IMR-90 (cell line): Measurements from ENCODE around the gene CEP78. TPM values are rescaled to one million over a fixed set of nuclear protein-coding genes. Genes with fewer than 3 reads are reported as not detected.

Source experiments
- ATAC-seq: fragments of 200-7000 bp; cut with Tn5 transposase; 2 replicates; pipeline ENCODE4 v1.9.1; 2020; ENCODE audit warnings: low read depth, mild to moderate bottlenecking, moderate library complexity
- BruUV-seq: library from RNA; stranded (reverse); fragments of 400-500 nt; replicated peaks from 2 replicates; lab custom pipeline; 2021; lab: Mats Ljungman, UMichigan
- CTCF ChIA-PET: fragments of 300-600 bp; formaldehyde crosslinking; extraction: SDS; loops from one replicate; lab custom pipeline; 2021; ENCODE audit warnings: antibody characterized with exemption; lab: Yijun Ruan, JAX
- POLR2A ChIA-PET: fragments of 300-600 bp; sonication (Branson Sonifier 250); formaldehyde crosslinking; loops from one replicate; lab custom pipeline; 2022; ENCODE audit warnings: antibody characterized with exemption; ENCODE audit not compliant: unreplicated experiment; lab: Charles Lee
- DNase-seq: peaks from one replicate; pipeline ENCODE4 v3.0.0; 2013
- H2AFZ ChIP-seq: replicated peaks from 2 replicates; pipeline ENCODE3; 2013; ENCODE audit warnings: low read length, mild to moderate bottlenecking; ENCODE audit not compliant: poor library complexity
- H2AK5ac ChIP-seq: 2 replicates; pipeline ENCODE4 v1.6.1; 2013; ENCODE audit warnings: low read depth, low read length, inconsistent platforms
- H2AK9ac ChIP-seq: replicated peaks from 2 replicates; pipeline ENCODE3; 2013; ENCODE audit warnings: mild to moderate bottlenecking, low read depth, low read length, moderate library complexity; ENCODE audit not compliant: poor library complexity
- H2BK120ac ChIP-seq: 2 replicates; pipeline ENCODE4 v1.6.1; 2013; ENCODE audit warnings: low read depth, low read length, inconsistent platforms
- H2BK15ac ChIP-seq: 3 replicates; pipeline ENCODE4 v1.6.1; 2013; ENCODE audit warnings: low read depth, low read length, inconsistent platforms
- H2BK20ac ChIP-seq: 2 replicates; pipeline ENCODE4 v1.6.1; 2013; ENCODE audit warnings: low read depth, mild to moderate bottlenecking, inconsistent platforms, low read length, moderate library complexity
- H2BK5ac ChIP-seq: 2 replicates; pipeline ENCODE4 v1.6.1; 2013; ENCODE audit warnings: mild to moderate bottlenecking, low read depth, low read length, inconsistent platforms; ENCODE audit not compliant: poor library complexity, severe bottlenecking
- H3K14ac ChIP-seq: replicated peaks from 2 replicates; pipeline ENCODE4 v1.6.1; 2013; ENCODE audit warnings: low read depth, low read length, inconsistent platforms
- H3K18ac ChIP-seq: 2 replicates; pipeline ENCODE4 v1.6.1; 2013; ENCODE audit warnings: low read depth, low read length, control low read depth
- H3K23ac ChIP-seq: 2 replicates; pipeline ENCODE4 v1.6.1; 2013; ENCODE audit warnings: low read depth, low read length, inconsistent platforms
- H3K27ac ChIP-seq: 2 replicates; pipeline ENCODE4 v1.5.1; 2013; ENCODE audit warnings: mild to moderate bottlenecking, control low read depth, low read length; ENCODE audit not compliant: insufficient read depth
- H3K27me3 ChIP-seq: 2 replicates; pipeline ENCODE4 v1.6.1; 2013; ENCODE audit warnings: low read length; ENCODE audit not compliant: control insufficient read depth, insufficient read depth
- H3K36me3 ChIP-seq: 2 replicates; pipeline ENCODE4 v1.6.1; 2013; ENCODE audit warnings: low read length, mixed read lengths; ENCODE audit not compliant: control insufficient read depth, insufficient read depth
- H3K4ac ChIP-seq: 2 replicates; pipeline ENCODE4 v1.6.1; 2013; ENCODE audit warnings: low read depth, low read length, inconsistent platforms
- H3K4me1 ChIP-seq: 2 replicates; pipeline ENCODE4 v1.6.1; 2013; ENCODE audit warnings: low read length, mixed read lengths; ENCODE audit not compliant: control insufficient read depth, insufficient read depth
- H3K4me2 ChIP-seq: 2 replicates; pipeline ENCODE4 v1.6.1; 2013; ENCODE audit warnings: low read depth, mild to moderate bottlenecking, control low read depth, low read length, moderate library complexity
- H3K4me3 ChIP-seq: 2 replicates; pipeline ENCODE4 v1.5.1; 2013; ENCODE audit warnings: low read depth, mild to moderate bottlenecking, control low read depth, low read length, moderate library complexity; ENCODE audit not compliant: insufficient read depth
- H3K56ac ChIP-seq: 2 replicates; pipeline ENCODE4 v1.6.1; 2013; ENCODE audit warnings: low read length, inconsistent platforms; ENCODE audit not compliant: insufficient read depth; ENCODE audit errors: extremely low read depth
- H3K79me1 ChIP-seq, 2 experiments: 2 replicates each; pipeline ENCODE4 v1.6.1; 2013; ENCODE audit warnings: low read length in 2 of 2, inconsistent platforms in 1 of 2, low read depth in 1 of 2
- H3K9ac ChIP-seq: 2 replicates; pipeline ENCODE4 v1.6.1; 2013; ENCODE audit warnings: low read depth, low read length, control low read depth
- H3K9me1 ChIP-seq: 2 replicates; pipeline ENCODE4 v1.6.1; 2013; ENCODE audit warnings: low read length, inconsistent platforms; ENCODE audit not compliant: insufficient read depth
- H3K9me3 ChIP-seq: 2 replicates; pipeline ENCODE4 v1.6.1; 2013; ENCODE audit warnings: low read length; ENCODE audit not compliant: control insufficient read depth, insufficient read depth
- H4K20me1 ChIP-seq: 2 replicates; pipeline ENCODE4 v1.6.1; 2013; ENCODE audit warnings: low read length, inconsistent platforms; ENCODE audit not compliant: insufficient read depth
- H4K5ac ChIP-seq: 2 replicates; pipeline ENCODE4 v1.6.1; 2013; ENCODE audit warnings: mild to moderate bottlenecking, low read depth, low read length, control low read depth
- H4K8ac ChIP-seq, 2 experiments: 2 replicates each; pipeline ENCODE4 v1.6.1; 2013; ENCODE audit warnings: low read depth in 2 of 2, low read length in 2 of 2, control low read depth in 1 of 2, inconsistent platforms in 1 of 2
- H4K91ac ChIP-seq: 2 replicates; pipeline ENCODE4 v1.6.1; 2013; ENCODE audit warnings: low read depth, low read length, inconsistent platforms; ENCODE audit not compliant: insufficient read depth
- BHLHE40 ChIP-seq: fragments of 150-350 bp; IDR thresholded peaks from 2 replicates; pipeline ENCODE4 v1.6.1; 2016; ENCODE audit warnings: mild to moderate bottlenecking, low read depth, low read length
- CEBPB ChIP-seq: IDR thresholded peaks from 2 replicates; pipeline ENCODE4 v1.6.1; 2012; ENCODE audit warnings: low read depth, low read length, improper control_type of control experiment
- CHD1 ChIP-seq: IDR thresholded peaks from 2 replicates; pipeline ENCODE4 v1.6.1; 2012; ENCODE audit warnings: low read depth, low read length, improper control_type of control experiment
- FOS ChIP-seq: fragments of 150-350 bp; IDR thresholded peaks from 2 replicates; pipeline ENCODE4 v1.6.1; 2016; ENCODE audit warnings: low read depth, low read length
- MAFK ChIP-seq: IDR thresholded peaks from 2 replicates; pipeline ENCODE4 v1.6.1; 2012; ENCODE audit warnings: low read depth, low read length, improper control_type of control experiment
- MAZ ChIP-seq: IDR thresholded peaks from 2 replicates; pipeline ENCODE4 v1.6.1; 2012; ENCODE audit warnings: low read depth, mild to moderate bottlenecking, low read length, improper control_type of control experiment, moderate library complexity, borderline replicate concordance
- MXI1 ChIP-seq: IDR thresholded peaks from 2 replicates; pipeline ENCODE4 v1.6.1; 2012; ENCODE audit warnings: low read depth, mild to moderate bottlenecking, low read length, moderate library complexity, borderline replicate concordance
- NFE2L2 ChIP-seq: fragments of 150-350 bp; IDR thresholded peaks from 2 replicates; pipeline ENCODE4 v1.6.1; 2016; ENCODE audit warnings: low read depth, mild to moderate bottlenecking, low read length
- POLR2A ChIP-seq: IDR thresholded peaks from 2 replicates; pipeline ENCODE4 v1.6.1; 2012; ENCODE audit warnings: mild to moderate bottlenecking, low read depth, low read length
- RAD21 ChIP-seq: IDR thresholded peaks from 2 replicates; pipeline ENCODE4 v1.6.1; 2012; ENCODE audit warnings: low read length, improper control_type of control experiment
- RFX5 ChIP-seq: IDR thresholded peaks from 2 replicates; pipeline ENCODE4 v1.8.0; 2012; ENCODE audit warnings: low read depth, mild to moderate bottlenecking, low read length, moderate library complexity
- SMC3 ChIP-seq: fragments of 150-350 bp; IDR thresholded peaks from 2 replicates; pipeline ENCODE4 v1.6.1; 2016; ENCODE audit warnings: low read depth, mild to moderate bottlenecking, antibody characterized with exemption, low read length, moderate library complexity
- USF2 ChIP-seq: fragments of 150-350 bp; IDR thresholded peaks from 2 replicates; pipeline ENCODE4 v1.6.1; 2017; ENCODE audit warnings: mild to moderate bottlenecking, antibody characterized with exemption, low read length, low read depth
- dilution Hi-C: fragments of 300-500 bp; cut with HindIII; formaldehyde crosslinking; loops from one replicate; pipeline ENCODE4 v1.14.3; 2018; ENCODE audit warnings: low sequenced_read_pairs; ENCODE audit not compliant: unreplicated experiment
- in situ Hi-C: fragments of 300-500 bp; cut with MboI; formaldehyde crosslinking; loops from 3 replicates; pipeline ENCODE4 v1.14.3; 2019; ENCODE audit warnings: low sequenced_read_pairs, inconsistent platforms, mixed read lengths
- intact Hi-C: fragments of 100-400 bp; cut with micrococcal nuclease; formaldehyde crosslinking; loops from 2 replicates; pipeline ENCODE4 v1.10.0; 2022
- polyA plus RNA-seq, 3 experiments: library from polyadenylated mRNA; depleted of rRNA; stranded (reverse); fragments of >200 nt; gene quantifications; 2 replicates each; pipeline ENCODE4 v1.2.3, GENCODE V29; 2012; ENCODE audit warnings: low replicate concordance in 1 of 3
- total RNA-seq: library from RNA; depleted of rRNA; stranded (reverse); fragments of >200 nt; gene quantifications from 2 replicates; pipeline ENCODE4 v1.2.3, GENCODE V29; 2012

The CEP78 gene
- total and polyA plus RNA-seq, 2 of the 4 experiments (the other 2 are of a cell fraction) = 9.2 to 18.3 TPM

DNA sequence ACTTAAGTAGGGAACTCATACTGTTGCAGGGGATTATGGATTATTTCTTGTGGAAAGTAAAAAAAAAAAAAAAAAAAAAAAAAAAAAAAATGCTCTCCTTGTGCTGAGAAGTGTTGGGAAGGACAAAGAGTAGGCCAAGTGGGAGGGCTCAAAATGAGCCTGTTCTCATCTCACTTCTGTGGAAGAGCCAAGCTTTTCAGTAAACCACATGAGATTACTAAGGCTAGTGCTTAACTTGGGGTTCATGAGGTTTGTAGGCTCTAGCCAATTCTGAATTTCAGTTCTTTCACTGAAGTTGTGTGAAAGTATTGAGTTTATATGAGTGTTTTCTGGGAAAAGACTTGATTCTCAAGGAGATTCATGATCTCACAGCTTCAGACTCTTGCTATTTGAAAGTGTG, 23.0 kb upstream of the CEP78 start:
- H2AK9ac ChIP-seq = no peak overlapping the region
- in situ Hi-C loops (no loop called here), intact Hi-C loops (loop anchor here (10.0 kb wide), 1 partner anchor 148 kb away; no protein-coding TSS in a partner anchor), dilution Hi-C loops (no loop called here)
- H2BK120ac ChIP-seq = no peak overlapping the region
- H3K4me1 ChIP-seq = no peaks in the 10 kb centered on the region
- no peaks in the 10 kb centered on the region for H4K20me1 ChIP-seq
- H4K8ac ChIP-seq = no peak overlapping the region
- no peak overlapping the region for H2BK20ac ChIP-seq
- no peak for ATAC-seq
- no peak overlapping the region for H2BK15ac ChIP-seq
- H3K18ac ChIP-seq = no peak overlapping the region
- no peak overlapping the region for H3K14ac ChIP-seq
- peaks cover 3% of the 10 kb centered on the region; the same call in 1 of the 2 replicates for H3K27me3 ChIP-seq
- H3K4me2 ChIP-seq = no peak overlapping the region
- no peaks in the 10 kb centered on the region for H3K9me3 ChIP-seq
- H3K9ac ChIP-seq = no peak overlapping the region
- no peak overlapping the region for H2BK5ac ChIP-seq
- no peak for DNase-seq
- BruUV-seq = no TSS peak
- ChIA-PET CTCF (no interaction called here), POLR2A (no interaction called here)
- H3K27ac ChIP-seq = no peak overlapping the region
- H3K4ac ChIP-seq = no peak overlapping the region
- H3K79me1 ChIP-seq = no peaks in the 10 kb centered on the region
- TF ChIP-seq BHLHE40 (no peak), RFX5 (no peak), MAZ (no peak), MXI1 (no peak), CHD1 (no peak), USF2 (no peak), CEBPB (no peak), POLR2A (no peak), RAD21 (no peak), SMC3 (no peak), NFE2L2 (no peak), MAFK (no peak), FOS (no peak)
- no peak overlapping the region for H4K91ac ChIP-seq
- no peaks in the 10 kb centered on the region for H3K36me3 ChIP-seq
- no peak overlapping the region for H2AFZ ChIP-seq
- H3K56ac ChIP-seq = no peak overlapping the region
- no peak overlapping the region for H4K5ac ChIP-seq
- H3K9me1 ChIP-seq = no peaks in the 10 kb centered on the region
- no peak overlapping the region for H2AK5ac ChIP-seq
- H3K4me3 ChIP-seq = no peak overlapping the region
- no peak overlapping the region for H3K23ac ChIP-seq
